Measurements from ENCODE around the gene ATP8B3. TPM values are rescaled to one million over a fixed set of nuclear protein-coding genes. Genes with fewer than 3 reads are reported as not detected.
A peak's percentile ranks its signal among the peaks of the same experiment; 100 is the strongest.

ATP8B3 gene
- total and polyA plus RNA-seq, 9 of the 15 experiments (the other 6 are each of a cell fraction or from before 2014, with no cell fraction given): 1.2 to 12.3 (median 3.8) TPM

DNA sequence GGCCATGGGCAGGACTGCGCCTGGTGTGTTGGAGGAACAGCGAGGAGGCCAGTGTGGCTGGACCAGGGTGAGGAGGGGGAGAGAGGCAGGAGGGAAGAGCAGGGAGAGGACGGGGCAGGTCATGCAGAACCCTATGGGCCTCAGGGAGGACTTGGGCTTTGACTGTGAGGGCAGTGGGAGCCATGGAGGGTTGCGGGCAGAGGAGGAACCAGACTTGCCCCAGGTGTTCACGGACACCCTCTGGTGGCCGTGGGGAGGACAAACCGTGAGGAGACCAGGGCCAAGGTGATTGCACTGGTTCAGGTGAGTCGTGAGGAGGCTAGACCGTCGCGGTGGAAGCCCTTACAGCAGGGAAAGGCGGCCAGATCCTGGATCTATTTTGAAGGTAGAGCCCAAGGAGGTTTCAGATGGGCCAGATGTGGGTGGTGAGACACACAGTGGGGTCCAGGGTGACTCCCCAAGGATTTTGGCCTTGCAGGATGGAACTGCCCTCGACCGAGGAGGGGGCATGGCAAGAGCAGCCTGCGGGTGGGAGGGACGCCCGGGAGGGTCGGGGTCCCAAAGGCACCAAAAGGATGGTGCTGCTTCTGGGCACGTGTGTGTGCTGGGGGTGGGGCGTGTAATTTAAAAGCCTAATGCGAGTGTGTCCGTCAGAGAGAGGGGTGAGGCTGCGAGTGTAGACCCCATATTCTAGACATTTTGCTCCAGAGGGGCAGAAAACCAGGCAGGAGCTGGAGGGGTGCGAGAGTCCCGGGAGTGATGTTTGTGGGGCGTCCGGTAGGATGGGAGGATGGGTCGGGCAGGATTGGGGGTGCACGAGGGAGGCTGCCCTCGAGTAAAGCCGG is 39.0 kb upstream of the ATP8B3 start (continued):
- TF ChIP-seq, protein P1, sequence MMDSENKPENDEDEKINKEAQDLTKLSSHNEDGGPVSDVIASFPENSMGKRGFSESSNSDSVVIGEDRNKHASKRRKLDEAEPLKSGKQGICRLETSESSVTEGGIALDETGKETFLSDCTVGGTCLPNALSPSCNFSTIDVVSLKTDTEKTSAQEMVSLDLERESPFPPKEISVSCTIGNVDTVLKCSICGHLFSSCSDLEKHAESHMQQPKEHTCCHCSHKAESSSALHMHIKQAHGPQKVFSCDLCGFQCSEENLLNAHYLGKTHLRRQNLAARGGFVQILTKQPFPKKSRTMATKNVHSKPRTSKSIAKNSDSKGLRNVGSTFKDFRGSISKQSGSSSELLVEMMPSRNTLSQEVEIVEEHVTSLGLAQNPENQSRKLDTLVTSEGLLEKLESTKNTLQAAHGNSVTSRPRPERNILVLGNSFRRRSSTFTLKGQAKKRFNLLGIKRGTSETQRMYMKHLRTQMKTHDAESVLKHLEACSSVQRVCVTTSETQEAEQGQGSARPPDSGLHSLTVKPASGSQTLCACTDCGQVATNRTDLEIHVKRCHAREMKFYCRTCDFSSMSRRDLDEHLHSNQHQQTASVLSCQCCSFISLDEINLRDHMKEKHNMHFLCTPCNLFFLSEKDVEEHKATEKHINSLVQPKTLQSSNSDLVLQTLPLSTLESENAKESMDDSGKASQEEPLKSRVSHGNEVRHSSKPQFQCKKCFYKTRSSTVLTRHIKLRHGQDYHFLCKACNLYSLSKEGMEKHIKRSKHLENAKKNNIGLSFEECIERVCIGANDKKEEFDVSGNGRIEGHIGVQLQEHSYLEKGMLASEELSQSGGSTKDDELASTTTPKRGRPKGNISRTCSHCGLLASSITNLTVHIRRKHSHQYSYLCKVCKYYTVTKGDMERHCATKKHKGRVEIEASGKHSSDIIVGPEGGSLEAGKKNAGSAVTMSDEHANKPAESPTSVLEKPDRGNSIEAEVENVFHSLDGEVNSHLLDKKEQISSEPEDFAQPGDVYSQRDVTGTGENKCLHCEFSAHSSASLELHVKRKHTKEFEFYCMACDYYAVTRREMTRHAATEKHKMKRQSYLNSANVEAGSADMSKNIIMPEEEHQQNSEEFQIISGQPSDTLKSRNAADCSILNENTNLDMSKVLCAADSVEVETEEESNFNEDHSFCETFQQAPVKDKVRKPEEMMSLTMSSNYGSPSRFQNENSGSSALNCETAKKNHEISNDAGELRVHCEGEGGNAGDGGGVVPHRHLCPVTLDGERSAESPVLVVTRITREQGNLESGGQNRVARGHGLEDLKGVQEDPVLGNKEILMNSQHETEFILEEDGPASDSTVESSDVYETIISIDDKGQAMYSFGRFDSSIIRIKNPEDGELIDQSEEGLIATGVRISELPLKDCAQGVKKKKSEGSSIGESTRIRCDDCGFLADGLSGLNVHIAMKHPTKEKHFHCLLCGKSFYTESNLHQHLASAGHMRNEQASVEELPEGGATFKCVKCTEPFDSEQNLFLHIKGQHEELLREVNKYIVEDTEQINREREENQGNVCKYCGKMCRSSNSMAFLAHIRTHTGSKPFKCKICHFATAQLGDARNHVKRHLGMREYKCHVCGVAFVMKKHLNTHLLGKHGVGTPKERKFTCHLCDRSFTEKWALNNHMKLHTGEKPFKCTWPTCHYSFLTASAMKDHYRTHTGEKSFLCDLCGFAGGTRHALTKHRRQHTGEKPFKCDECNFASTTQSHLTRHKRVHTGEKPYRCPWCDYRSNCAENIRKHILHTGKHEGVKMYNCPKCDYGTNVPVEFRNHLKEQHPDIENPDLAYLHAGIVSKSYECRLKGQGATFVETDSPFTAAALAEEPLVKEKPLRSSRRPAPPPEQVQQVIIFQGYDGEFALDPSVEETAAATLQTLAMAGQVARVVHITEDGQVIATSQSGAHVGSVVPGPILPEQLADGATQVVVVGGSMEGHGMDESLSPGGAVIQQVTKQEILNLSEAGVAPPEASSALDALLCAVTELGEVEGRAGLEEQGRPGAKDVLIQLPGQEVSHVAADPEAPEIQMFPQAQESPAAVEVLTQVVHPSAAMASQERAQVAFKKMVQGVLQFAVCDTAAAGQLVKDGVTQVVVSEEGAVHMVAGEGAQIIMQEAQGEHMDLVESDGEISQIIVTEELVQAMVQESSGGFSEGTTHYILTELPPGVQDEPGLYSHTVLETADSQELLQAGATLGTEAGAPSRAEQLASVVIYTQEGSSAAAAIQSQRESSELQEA (IDR thresholded peaks at IDR 0.05; ENCODE audit: low read depth): no peak
- peak; percentile 80; the same call in 1 of the 2 replicates for TF ChIP-seq PTBP1 (IDR thresholded peaks at IDR 0.05; ENCODE audit: low read depth, low read length)
- no peak for TF ChIP-seq ARID2 (IDR thresholded peaks at IDR 0.05)
- TF ChIP-seq ZNF217 (CRISPR knock-in tag; IDR thresholded peaks at IDR 0.05): no peak
- TF ChIP-seq, protein P2, sequence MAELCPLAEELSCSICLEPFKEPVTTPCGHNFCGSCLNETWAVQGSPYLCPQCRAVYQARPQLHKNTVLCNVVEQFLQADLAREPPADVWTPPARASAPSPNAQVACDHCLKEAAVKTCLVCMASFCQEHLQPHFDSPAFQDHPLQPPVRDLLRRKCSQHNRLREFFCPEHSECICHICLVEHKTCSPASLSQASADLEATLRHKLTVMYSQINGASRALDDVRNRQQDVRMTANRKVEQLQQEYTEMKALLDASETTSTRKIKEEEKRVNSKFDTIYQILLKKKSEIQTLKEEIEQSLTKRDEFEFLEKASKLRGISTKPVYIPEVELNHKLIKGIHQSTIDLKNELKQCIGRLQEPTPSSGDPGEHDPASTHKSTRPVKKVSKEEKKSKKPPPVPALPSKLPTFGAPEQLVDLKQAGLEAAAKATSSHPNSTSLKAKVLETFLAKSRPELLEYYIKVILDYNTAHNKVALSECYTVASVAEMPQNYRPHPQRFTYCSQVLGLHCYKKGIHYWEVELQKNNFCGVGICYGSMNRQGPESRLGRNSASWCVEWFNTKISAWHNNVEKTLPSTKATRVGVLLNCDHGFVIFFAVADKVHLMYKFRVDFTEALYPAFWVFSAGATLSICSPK (IDR thresholded peaks at IDR 0.05; ENCODE audit: borderline replicate concordance): no peak
- TF ChIP-seq, protein P3, sequence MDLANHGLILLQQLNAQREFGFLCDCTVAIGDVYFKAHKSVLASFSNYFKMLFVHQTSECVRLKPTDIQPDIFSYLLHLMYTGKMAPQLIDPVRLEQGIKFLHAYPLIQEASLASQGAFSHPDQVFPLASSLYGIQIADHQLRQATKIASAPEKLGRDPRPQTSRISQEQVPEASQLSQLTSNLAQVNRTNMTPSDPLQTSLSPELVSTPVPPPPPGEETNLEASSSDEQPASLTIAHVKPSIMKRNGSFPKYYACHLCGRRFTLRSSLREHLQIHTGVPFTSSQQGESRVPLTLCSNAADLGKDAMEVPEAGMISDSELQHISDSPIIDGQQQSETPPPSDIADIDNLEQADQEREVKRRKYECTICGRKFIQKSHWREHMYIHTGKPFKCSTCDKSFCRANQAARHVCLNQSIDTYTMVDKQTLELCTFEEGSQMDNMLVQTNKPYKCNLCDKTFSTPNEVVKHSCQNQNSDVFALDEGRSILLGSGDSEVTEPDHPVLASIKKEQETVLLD (IDR thresholded peaks at IDR 0.05): no peak
- TF ChIP-seq, protein P4, sequence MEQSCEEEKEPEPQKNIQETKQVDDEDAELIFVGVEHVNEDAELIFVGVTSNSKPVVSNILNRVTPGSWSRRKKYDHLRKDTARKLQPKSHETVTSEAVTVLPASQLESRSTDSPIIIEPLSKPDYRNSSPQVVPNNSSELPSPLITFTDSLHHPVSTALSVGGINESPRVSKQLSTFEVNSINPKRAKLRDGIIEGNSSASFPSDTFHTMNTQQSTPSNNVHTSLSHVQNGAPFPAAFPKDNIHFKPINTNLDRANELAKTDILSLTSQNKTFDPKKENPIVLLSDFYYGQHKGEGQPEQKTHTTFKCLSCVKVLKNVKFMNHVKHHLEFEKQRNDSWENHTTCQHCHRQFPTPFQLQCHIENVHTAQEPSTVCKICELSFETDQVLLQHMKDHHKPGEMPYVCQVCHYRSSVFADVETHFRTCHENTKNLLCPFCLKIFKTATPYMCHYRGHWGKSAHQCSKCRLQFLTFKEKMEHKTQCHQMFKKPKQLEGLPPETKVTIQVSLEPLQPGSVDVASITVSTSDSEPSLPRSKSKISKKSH (CRISPR knock-in tag; IDR thresholded peaks at IDR 0.05): no peak
- TF ChIP-seq NRF1 (conservative IDR thresholded peaks at IDR 0.05 in 1 of 2, IDR thresholded peaks at IDR 0.05 in 1 of 2): no peak
- TF ChIP-seq ZNF184 (CRISPR knock-in tag; IDR thresholded peaks at IDR 0.05): no peak
- no peak for TF ChIP-seq TBP (optimal IDR thresholded peaks at IDR 0.05; ENCODE audit: low read depth, low read length)
- TF ChIP-seq SMAD3 (CRISPR knock-in tag; conservative IDR thresholded peaks at IDR 0.05): no peak
- TF ChIP-seq ESRRA (IDR thresholded peaks at IDR 0.05; ENCODE audit: borderline replicate concordance, low read depth): no peak
- no peak for TF ChIP-seq ELF2 (CRISPR knock-in tag; IDR thresholded peaks at IDR 0.05)
- TF ChIP-seq ZNF561 (CRISPR knock-in tag; conservative IDR thresholded peaks at IDR 0.05): no peak
- TF ChIP-seq HDGF (IDR thresholded peaks at IDR 0.05): peak; percentile 68; the same call in 1 of the 2 replicates
